GM19035 (cell line): Measurements from ENCODE around the gene KLF3.

ENCODE experiments used
- ATAC-seq: cut with Tn5 transposase; IDR thresholded peaks from one replicate; pipeline ENCODE4 v1.9.1; 2021; ENCODE audit not compliant: unreplicated experiment

The KLF3 gene

GRCh38 chr4:38654273-38654672 lies 9.7 kb upstream of the KLF3 start:
- no peak for ATAC-seq

- ATAC-seq: no peak
These were observed 7.9 kb upstream of the KLF3 start for GRCh38 chr4:38656111-38656510.

- no peak for ATAC-seq
These were observed 4.7 kb upstream of the KLF3 start for GRCh38 chr4:38659346-38659745.

- no peak for ATAC-seq
These were observed 3.2 kb upstream of the KLF3 start for GRCh38 chr4:38660838-38661237.

GRCh38 chr4:38661371-38661770 lies 2.6 kb upstream of the KLF3 start:
- ATAC-seq: no peak

GRCh38 chr4:38662522-38663089 lies 1.4 kb upstream of the KLF3 start:
- ATAC-seq: no peak

- peak; percentile 43 for ATAC-seq
These were observed 754 bp upstream of the KLF3 start for GRCh38 chr4:38663090-38663800.

- ATAC-seq: no peak
These were observed 855 bp downstream of the KLF3 start for GRCh38 chr4:38664706-38665401.

GRCh38 chr4:38665551-38666411 lies 1.8 kb downstream of the KLF3 start:
- ATAC-seq: no peak

GRCh38 chr4:38666766-38667084 lies 2.7 kb downstream of the KLF3 start:
- no peak for ATAC-seq

GRCh38 chr4:38667085-38667893 lies 3.3 kb downstream of the KLF3 start:
- ATAC-seq: no peak

- no peak for ATAC-seq
These were observed 4.4 kb downstream of the KLF3 start for GRCh38 chr4:38668203-38668971.

GRCh38 chr4:38669208-38669607 lies 5.2 kb downstream of the KLF3 start:
- ATAC-seq: no peak

GRCh38 chr4:38670109-38670901 lies 6.3 kb downstream of the KLF3 start:
- no peak for ATAC-seq

- no peak for ATAC-seq
These were observed 7.1 kb downstream of the KLF3 start for GRCh38 chr4:38670939-38671591.

- no peak for ATAC-seq
These were observed 7.6 kb downstream of the KLF3 start for GRCh38 chr4:38671592-38671940.

GRCh38 chr4:38672074-38672396 lies 8.0 kb downstream of the KLF3 start:
- no peak for ATAC-seq

GRCh38 chr4:38672397-38673129 lies 8.6 kb downstream of the KLF3 start:
- ATAC-seq: no peak
